ENCODE measurements around the gene AXIN1.

Gene AXIN1

GRCh38 chr16:240559-240958 lies 112.0 kb downstream of the AXIN1 start:
- DNase-seq (ENCODE audit: low spot score), result no peak

- DNase-seq (ENCODE audit: low spot score), result no peak
These were observed 112.6 kb downstream of the AXIN1 start for GRCh38 chr16:239948-240277.

Data from ecto neural progenitor cell (in vitro differentiated cells).